ENCODE results near the gene TUBA4B.

The TUBA4B gene

DNA sequence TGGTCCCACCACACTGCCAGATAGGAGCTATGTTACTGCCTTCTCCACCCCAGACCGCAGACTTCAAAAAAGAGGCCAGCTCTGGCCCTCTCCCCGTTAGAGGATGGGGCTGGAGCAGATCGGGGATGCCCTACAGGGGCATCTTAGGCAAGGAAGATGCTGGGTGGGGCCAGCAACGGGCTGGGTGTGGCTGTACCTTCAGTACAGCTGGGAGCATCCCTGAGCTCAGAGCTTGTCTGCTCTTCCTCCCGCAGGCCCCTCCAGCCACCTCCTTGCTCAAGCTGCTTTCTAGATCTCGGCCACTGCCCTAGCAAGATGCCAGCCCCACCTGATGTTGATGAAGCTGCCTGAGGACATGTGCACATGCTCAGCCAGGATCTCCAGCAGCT lies 46.3 kb downstream of the TUBA4B start:
- TF ChIP-seq CTCF (IDR thresholded peaks at IDR 0.05; ENCODE audit: borderline replicate concordance, control extremely low read depth, extremely low read depth, insufficient read depth, missing control alignments), result no peak
- DNase-seq (ENCODE audit: low spot score), result peak; percentile 34
- in situ Hi-C loops (cut with MboI; ENCODE audit: low sequenced_read_pairs, unreplicated experiment), result loop anchor here (25.0 kb wide), 1 partner anchor 137 kb away; the partner anchor contains the start of genes NHEJ1 and SLC23A3

DNA sequence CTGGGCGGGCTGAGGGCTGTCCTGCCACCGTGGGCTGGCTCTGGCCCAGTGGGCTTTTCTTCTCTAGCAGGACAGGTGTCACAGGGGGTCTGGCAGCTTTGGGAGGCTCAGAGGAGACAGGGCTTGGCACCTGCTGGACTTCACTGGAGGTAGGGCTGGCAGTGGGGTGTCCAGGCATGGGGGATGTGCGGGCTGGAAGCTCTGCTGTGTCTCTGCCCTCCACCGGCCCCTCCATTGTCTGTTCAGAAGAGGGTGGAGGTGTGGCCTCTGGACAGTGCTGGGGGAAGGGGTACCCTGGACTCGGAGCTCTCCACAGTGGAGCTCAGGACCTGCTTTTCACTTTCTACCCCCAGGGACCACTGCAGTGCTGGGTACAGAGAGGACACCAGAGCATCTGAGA lies 47.0 kb downstream of the TUBA4B start:
- no peak for TF ChIP-seq CTCF (IDR thresholded peaks at IDR 0.05; ENCODE audit: borderline replicate concordance, control extremely low read depth, extremely low read depth, insufficient read depth, missing control alignments)
- in situ Hi-C loops (cut with MboI; ENCODE audit: low sequenced_read_pairs, unreplicated experiment), result loop anchor here (25.0 kb wide), 1 partner anchor 263 kb away; the partner anchor contains the start of gene CFAP65
- DNase-seq (ENCODE audit: low spot score), result peak; percentile 26

DNA sequence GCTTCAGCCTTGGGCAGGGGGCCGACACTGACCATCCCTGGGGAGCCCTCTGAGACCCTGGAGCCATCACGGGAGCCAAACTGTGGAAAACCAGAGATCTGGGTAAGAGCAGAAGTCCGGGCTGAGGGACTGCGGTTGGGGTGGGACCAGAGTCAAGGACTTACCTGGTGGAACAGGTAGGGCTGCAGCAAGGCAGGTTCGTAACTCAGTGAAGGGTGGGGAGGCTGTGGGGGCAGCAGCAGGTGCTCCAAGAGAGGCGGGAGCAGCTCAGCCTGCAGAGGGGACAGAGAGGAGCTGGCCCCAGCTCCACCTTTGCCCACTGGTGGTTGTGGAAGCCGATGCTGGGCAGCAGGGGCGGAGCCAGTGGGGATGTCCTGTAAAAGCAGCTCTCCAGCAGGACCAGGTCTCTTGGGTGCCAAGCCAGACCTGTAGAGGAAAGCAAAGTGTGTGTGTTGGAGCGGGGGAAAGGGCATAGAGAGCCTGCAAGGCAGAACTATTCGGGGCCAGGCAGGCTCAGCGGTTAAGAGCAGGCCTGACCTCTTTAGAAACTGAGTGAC lies 49.4 kb downstream of the TUBA4B start:
- no peak for TF ChIP-seq CTCF (IDR thresholded peaks at IDR 0.05; ENCODE audit: borderline replicate concordance, control extremely low read depth, extremely low read depth, insufficient read depth, missing control alignments)
- in situ Hi-C loops (cut with MboI; ENCODE audit: low sequenced_read_pairs, unreplicated experiment), result loop anchor here (25.0 kb wide), 1 partner anchor 265 kb away; the partner anchor contains the start of gene CFAP65

DNA sequence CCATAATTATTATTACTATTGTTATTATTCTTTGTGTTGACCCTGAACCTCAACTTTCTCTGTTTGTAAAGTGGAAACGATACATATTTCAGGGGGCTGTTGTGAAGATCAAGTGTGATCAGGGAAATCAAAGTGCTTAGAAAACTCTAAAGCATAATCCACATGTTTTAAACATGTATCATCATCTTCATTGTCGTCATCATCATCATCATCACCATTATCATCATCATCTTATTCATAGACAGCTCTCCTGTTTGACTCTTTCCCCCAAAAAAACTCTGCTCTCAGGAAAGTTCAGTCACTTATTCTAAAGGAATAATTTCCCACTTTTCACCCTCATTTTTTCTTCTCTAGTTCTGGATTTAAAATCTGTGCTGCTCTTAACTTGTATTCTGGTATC lies 51.2 kb downstream of the TUBA4B start:
- no peak for DNase-seq (ENCODE audit: low spot score)
- in situ Hi-C loops (cut with MboI; ENCODE audit: low sequenced_read_pairs, unreplicated experiment), result loop anchor here (25.0 kb wide), 1 partner anchor 267 kb away; the partner anchor contains the start of gene CFAP65
- TF ChIP-seq CTCF (IDR thresholded peaks at IDR 0.05; ENCODE audit: borderline replicate concordance, control extremely low read depth, extremely low read depth, insufficient read depth, missing control alignments), result no peak

More for the DNA sequence above, 49.4 kb downstream of the TUBA4B start:
- no peak for DNase-seq (ENCODE audit: low spot score)

- in situ Hi-C loops (cut with MboI; ENCODE audit: low sequenced_read_pairs, unreplicated experiment), result loop anchor here (25.0 kb wide), 1 partner anchor 269 kb away; the partner anchor contains the start of gene CFAP65
- no peak for TF ChIP-seq CTCF (IDR thresholded peaks at IDR 0.05; ENCODE audit: borderline replicate concordance, control extremely low read depth, extremely low read depth, insufficient read depth, missing control alignments)
- DNase-seq (ENCODE audit: low spot score), result no peak
These were observed 53.0 kb downstream of the TUBA4B start for GRCh38 chr2:219306047-219306446.

DNA sequence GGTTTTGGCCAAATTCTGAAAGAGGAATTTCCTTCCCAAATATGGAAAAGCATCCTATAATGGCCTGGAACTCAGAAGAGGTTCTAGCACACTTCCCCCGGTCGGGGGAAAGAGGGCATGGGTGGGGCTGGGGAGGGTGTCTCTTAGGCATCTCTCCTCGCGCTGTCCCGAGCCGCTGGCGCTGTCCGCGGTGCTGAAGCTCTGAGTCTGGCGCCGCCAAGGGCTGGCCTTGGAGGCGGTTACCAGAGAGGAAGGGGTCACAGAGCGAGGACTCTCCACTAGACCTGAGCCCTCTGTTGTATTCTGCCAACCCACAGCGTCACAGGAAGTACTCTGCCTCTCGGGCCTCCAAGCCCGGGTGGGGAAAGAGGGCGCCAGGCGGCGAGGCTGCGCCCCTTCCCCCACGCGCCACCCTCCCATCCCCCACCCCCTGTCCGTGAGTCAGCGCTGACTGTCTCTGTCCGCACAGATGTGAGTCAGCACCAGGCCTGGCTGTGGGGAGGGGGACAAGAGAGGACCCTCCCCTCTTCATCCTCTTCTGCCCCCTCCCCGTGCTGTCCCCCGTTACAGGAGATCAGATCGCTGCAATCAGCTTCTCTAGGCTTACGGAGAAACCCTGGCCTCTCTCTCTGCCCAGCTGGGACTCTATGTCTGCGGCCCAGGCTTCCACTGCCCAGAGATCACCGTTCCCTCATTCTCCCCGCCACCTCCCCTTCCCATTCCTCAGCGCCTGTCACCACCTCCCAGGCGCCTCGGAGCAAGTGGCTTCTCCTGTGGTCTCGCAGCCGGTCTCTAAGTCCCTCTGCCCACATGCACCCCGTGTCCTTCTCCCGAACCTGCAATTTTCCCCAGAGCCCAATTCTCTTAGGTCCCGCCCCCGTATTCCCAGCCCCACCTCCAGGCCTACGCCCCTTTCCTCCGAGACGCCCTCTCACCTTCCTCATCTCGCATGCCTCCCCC lies 55.4 kb downstream of the TUBA4B start:
- in situ Hi-C loops (cut with MboI; ENCODE audit: low sequenced_read_pairs, unreplicated experiment), result loop anchor here (25.0 kb wide), 1 partner anchor 271 kb away; the partner anchor contains the start of gene CFAP65
- TF ChIP-seq CTCF (IDR thresholded peaks at IDR 0.05; ENCODE audit: borderline replicate concordance, control extremely low read depth, extremely low read depth, insufficient read depth, missing control alignments), result no peak
- peak; percentile 86 for DNase-seq (ENCODE audit: low spot score)
